T-helper 2 cell treated with Interferon-gamma antibody and Interleukin-4, amounts not matched to agents 100 ng/mL and 5 ng/mL, for 36 hours (primary cell): Measurements from ENCODE around the gene ROR1. TPM values are rescaled to one million over a fixed set of nuclear protein-coding genes. Genes with fewer than 3 reads are reported as not detected.

ENCODE experiments used
- intact Hi-C: fragments of 100-400 bp; cut with micrococcal nuclease; formaldehyde crosslinking; loops from one replicate; pipeline ENCODE4 v1.15.1; 2023
- total RNA-seq: library from RNA; stranded (reverse); gene quantifications from 2 replicates; pipeline ENCODE4 v1.2.3, GENCODE V29; 2022

ROR1 gene
- total RNA-seq, 1 donor from 2014 or later = not detected

GRCh38 chr1:64127297-64127696 is 353.5 kb downstream of the ROR1 start:
- intact Hi-C loops = no loop called here

GRCh38 chr1:64129701-64130100 is 355.9 kb downstream of the ROR1 start:
- intact Hi-C loops = loop anchor here (10.0 kb wide), 1 partner anchor 115 kb away; no protein-coding TSS in a partner anchor

GRCh38 chr1:64131155-64131554 is 357.3 kb downstream of the ROR1 start:
- intact Hi-C loops = loop anchor here (10.0 kb wide), 1 partner anchor 114 kb away; no protein-coding TSS in a partner anchor

GRCh38 chr1:64133036-64133435 is 359.2 kb downstream of the ROR1 start:
- intact Hi-C loops = loop anchor here (10.0 kb wide), 1 partner anchor 112 kb away; no protein-coding TSS in a partner anchor

- intact Hi-C loops = loop anchor here (5.0 to 10.0 kb wide), 2 partner anchors 109 to 363 kb away; partner anchors contain the start of gene ROR1
Measured at GRCh38 chr1:64135462-64136223, 361.8 kb downstream of the ROR1 start.

- intact Hi-C loops = loop anchor here (5.0 to 10.0 kb wide), 2 partner anchors 109 to 364 kb away; partner anchors contain the start of gene ROR1
Measured at GRCh38 chr1:64136296-64136695, 362.5 kb downstream of the ROR1 start.

- intact Hi-C loops = loop anchor here (1.0 to 10.0 kb wide), 4 partner anchors 108 to 521 kb away; partner anchors contain the start of gene ROR1
Measured at GRCh38 chr1:64136752-64137411, 363.1 kb downstream of the ROR1 start.

GRCh38 chr1:64137412-64137803 is 363.6 kb downstream of the ROR1 start:
- intact Hi-C loops = loop anchor here (1.0 to 10.0 kb wide), 4 partner anchors 107 to 521 kb away; partner anchors contain the start of gene ROR1

- intact Hi-C loops = loop anchor here (5.0 to 10.0 kb wide), 2 partner anchors 105 to 368 kb away; partner anchors contain the start of gene ROR1
Measured at GRCh38 chr1:64139877-64140276, 366.1 kb downstream of the ROR1 start.

GRCh38 chr1:64140596-64140995 is 366.8 kb downstream of the ROR1 start:
- intact Hi-C loops = no loop called here

- intact Hi-C loops = no loop called here
Measured at GRCh38 chr1:64147045-64147724, 373.4 kb downstream of the ROR1 start.

- intact Hi-C loops = no loop called here
Measured at GRCh38 chr1:64147759-64148158, 373.9 kb downstream of the ROR1 start.

- intact Hi-C loops = no loop called here
Measured at GRCh38 chr1:64150266-64150665, 376.4 kb downstream of the ROR1 start.

GRCh38 chr1:64150729-64151230 is 377.0 kb downstream of the ROR1 start:
- intact Hi-C loops = no loop called here

GRCh38 chr1:64155278-64155677 is 381.5 kb downstream of the ROR1 start:
- intact Hi-C loops = no loop called here

GRCh38 chr1:64161357-64161941 is 387.6 kb downstream of the ROR1 start:
- intact Hi-C loops = no loop called here

- intact Hi-C loops = no loop called here
Measured at GRCh38 chr1:64162151-64162550, 388.3 kb downstream of the ROR1 start.

- intact Hi-C loops = no loop called here
Measured at GRCh38 chr1:64162804-64163203, 389.0 kb downstream of the ROR1 start.

- intact Hi-C loops = no loop called here
Measured at GRCh38 chr1:64163431-64163830, 389.6 kb downstream of the ROR1 start.

- intact Hi-C loops = no loop called here
Measured at GRCh38 chr1:64163970-64164369, 390.2 kb downstream of the ROR1 start.

- intact Hi-C loops = no loop called here
Measured at GRCh38 chr1:64166629-64167028, 392.8 kb downstream of the ROR1 start.
